DMS79 (cell line): ENCODE data around the gene POLE.

Source experiments
- DNase-seq: peaks from one replicate; lab custom pipeline; 2025; lab: John Stamatoyannopoulos, UW

Gene POLE

GRCh38 chr12:132629330-132629729 lies 57.8 kb downstream of the POLE start:
- no peak for DNase-seq

- DNase-seq, result no peak
Observed at GRCh38 chr12:132625731-132626430, 61.3 kb downstream of the POLE start.

- no peak for DNase-seq
Observed at GRCh38 chr12:132624910-132625630, 62.1 kb downstream of the POLE start.

GRCh38 chr12:132624186-132624855 lies 62.8 kb downstream of the POLE start:
- no peak for DNase-seq

- DNase-seq, result no peak
Observed at GRCh38 chr12:132623072-132623869, 63.9 kb downstream of the POLE start.

GRCh38 chr12:132622437-132623071 lies 64.6 kb downstream of the POLE start:
- DNase-seq, result no peak

GRCh38 chr12:132621657-132622435 lies 65.3 kb downstream of the POLE start:
- no peak for DNase-seq

GRCh38 chr12:132620899-132621656 lies 66.1 kb downstream of the POLE start:
- DNase-seq, result no peak

GRCh38 chr12:132620113-132620898 lies 66.8 kb downstream of the POLE start:
- DNase-seq, result no peak

- no peak for DNase-seq
Observed at GRCh38 chr12:132619386-132620112, 67.6 kb downstream of the POLE start.

- no peak for DNase-seq
Observed at GRCh38 chr12:132619071-132619385, 68.1 kb downstream of the POLE start.

GRCh38 chr12:132618683-132619043 lies 68.5 kb downstream of the POLE start, which contains the start of gene P2RX2:
Gene P2RX2 (plus strand): TSS chr12:132618776. CDS start chr12:132618817, 41 bp downstream.
- no peak for DNase-seq

- no peak for DNase-seq
Observed at GRCh38 chr12:132617822-132618682, 69.1 kb downstream of the POLE start.

GRCh38 chr12:132617135-132617701 lies 69.9 kb downstream of the POLE start:
- DNase-seq, result no peak

GRCh38 chr12:132615579-132616038 lies 71.5 kb downstream of the POLE start:
- DNase-seq, result no peak

- DNase-seq, result peak; percentile 54
Observed at GRCh38 chr12:132614861-132615578, 72.1 kb downstream of the POLE start.

- DNase-seq, result no peak
Observed at GRCh38 chr12:132614029-132614428, 73.1 kb downstream of the POLE start.
